HepG2 (cell line): Measurements from ENCODE around the gene CRADD. TPM values are rescaled to one million over a fixed set of nuclear protein-coding genes. Genes with fewer than 3 reads are reported as not detected.
A peak's percentile ranks its signal among the peaks of the same experiment; 100 is the strongest.

Experiments used
- AHDC1 ChIP-seq: sonication (generic); formaldehyde crosslinking; IDR thresholded peaks from 2 replicates; pipeline ENCODE4 v1.5.1; 2020; ENCODE audit warnings: mild to moderate bottlenecking, missing genetic modification reagents, borderline replicate concordance
- DPF2 ChIP-seq: sonication (generic); formaldehyde crosslinking; IDR thresholded peaks from 2 replicates; pipeline ENCODE4 v1.4.0; 2020; ENCODE audit warnings: mild to moderate bottlenecking, low read depth, missing genetic modification reagents, borderline replicate concordance
- E2F1 ChIP-seq: sonication (generic); formaldehyde crosslinking; IDR thresholded peaks from 2 replicates; pipeline ENCODE4 v1.5.0; 2020; ENCODE audit warnings: missing genetic modification reagents
- HMG20B ChIP-seq: conservative IDR thresholded peaks from 2 replicates; pipeline ENCODE4 v1.6.1; 2016; ENCODE audit warnings: missing genetic modification reagents, missing compliant biosample characterization
- HOXD1 ChIP-seq: sonication (generic); formaldehyde crosslinking; IDR thresholded peaks from 2 replicates; pipeline ENCODE4 v1.5.0; 2020; ENCODE audit warnings: missing genetic modification reagents
- IRF1 ChIP-seq: sonication (generic); formaldehyde crosslinking; IDR thresholded peaks from 2 replicates; pipeline ENCODE4 v1.4.0; 2020; ENCODE audit warnings: low read depth, mild to moderate bottlenecking, missing genetic modification reagents
- LCORL ChIP-seq, 2 experiments: fragments of 450-650 bp in 1 of 2; sonication (generic) in 1 of 2; formaldehyde crosslinking in 1 of 2; IDR thresholded peaks; 2 replicates each; pipeline versions ENCODE4 v1.5.0 to v1.6.1; 2017 to 2020; ENCODE audit warnings: antibody characterized with exemption in 1 of 2, missing genetic modification reagents in 1 of 2
- MIER3 ChIP-seq: IDR thresholded peaks from 2 replicates; pipeline ENCODE4 v1.6.1; 2016; ENCODE audit warnings: missing compliant biosample characterization, borderline replicate concordance
- NFE2L2 ChIP-seq: fragments of 150-350 bp; IDR thresholded peaks from 2 replicates; pipeline ENCODE4 v1.6.1; 2014; ENCODE audit warnings: low read length
- NR2F6 ChIP-seq, 2 experiments: IDR thresholded peaks; 2 replicates each; pipeline ENCODE4 v1.6.1; 2016; ENCODE audit warnings: antibody characterized with exemption in 1 of 2, mild to moderate bottlenecking in 1 of 2
- PAX8 ChIP-seq: sonication (generic); formaldehyde crosslinking; IDR thresholded peaks from 2 replicates; pipeline ENCODE4 v1.8.0; 2022; ENCODE audit warnings: mild to moderate bottlenecking, missing genetic modification reagents, borderline replicate concordance
- PHF5A ChIP-seq: IDR thresholded peaks from one replicate; pipeline ENCODE4 v1.6.1; 2018; ENCODE audit warnings: low read depth, missing genetic modification reagents; ENCODE audit not compliant: unreplicated experiment
- SIN3A ChIP-seq: IDR thresholded peaks from 2 replicates; pipeline ENCODE4 v1.6.1; 2011; ENCODE audit warnings: low read depth, mild to moderate bottlenecking, control low read depth, low read length, borderline replicate concordance
- TBP ChIP-seq: sonication (generic); formaldehyde crosslinking; IDR thresholded peaks from 2 replicates; pipeline ENCODE4 v1.5.0; 2020; ENCODE audit warnings: missing genetic modification reagents
- ZGPAT ChIP-seq: IDR thresholded peaks from 2 replicates; pipeline ENCODE4 v1.6.1; 2016; ENCODE audit warnings: mild to moderate bottlenecking
- ZNF558 ChIP-seq: sonication (generic); formaldehyde crosslinking; IDR thresholded peaks from 2 replicates; pipeline ENCODE4 v1.9.0; 2022; ENCODE audit warnings: mild to moderate bottlenecking, missing genetic modification reagents, borderline replicate concordance
- ZNF570 ChIP-seq: sonication (generic); formaldehyde crosslinking; IDR thresholded peaks from 2 replicates; pipeline ENCODE4 v1.4.0; 2020; ENCODE audit warnings: mild to moderate bottlenecking, missing genetic modification reagents, borderline replicate concordance
- ZNF703 ChIP-seq: sonication (generic); formaldehyde crosslinking; IDR thresholded peaks from 2 replicates; pipeline ENCODE4 v1.5.1; 2020; ENCODE audit warnings: missing genetic modification reagents, mild to moderate bottlenecking, moderate library complexity, borderline replicate concordance
- ZNF788 ChIP-seq: sonication (generic); formaldehyde crosslinking; IDR thresholded peaks from 2 replicates; pipeline ENCODE4 v1.5.0; 2020; ENCODE audit warnings: mild to moderate bottlenecking, missing genetic modification reagents, borderline replicate concordance
- polyA plus RNA-seq, 8 experiments: library from polyadenylated mRNA; depleted of rRNA in 3 of 8; stranded (reverse) in 7 of 8; unstranded in 1 of 8; fragments of >200 nt; fragmentation: Illumina TruSeq in 4 of 8; extraction: Trizol in 4 of 8; gene quantifications; 2 replicates each; pipeline versions ENCODE4 v1.2.1 to v1.2.3, GENCODE V29; 2011 to 2016; ENCODE audit warnings: low read depth in 4 of 8, missing spikeins in 1 of 8, mixed read lengths in 1 of 8; ENCODE audit not compliant: insufficient read depth in 1 of 8
- total RNA-seq, 5 experiments: library from RNA; depleted of rRNA; stranded (reverse); fragments of >200 nt; fragmentation: Illumina TruSeq; extraction: Trizol; gene quantifications; 2 replicates each; pipeline ENCODE4 v1.2.3, GENCODE V29; 2016; ENCODE audit warnings: low read depth in 1 of 5

CRADD gene
- total and polyA plus RNA-seq, 2 of the 13 experiments (the other 11 are each of a cell fraction or from before 2014, with no cell fraction given), result 12.4 to 18.8 TPM

- peak; percentile 92 for TF ChIP-seq ZGPAT
- TF ChIP-seq HMG20B, result 0 out of 2 replicates have a peak, but pooled peaks have one; percentile 21
- no peak for TF ChIP-seq IRF1 (CRISPR knock-in tag)
- TF ChIP-seq E2F1, result no peak
- TF ChIP-seq PHF5A (CRISPR knock-in tag), result peak; percentile 42
- TF ChIP-seq AHDC1 (CRISPR knock-in tag), result peak; percentile 98
- no peak for TF ChIP-seq TBP (CRISPR knock-in tag)
- peak; percentile 95 for TF ChIP-seq MIER3 (CRISPR knock-in tag)
- TF ChIP-seq PAX8 (CRISPR knock-in tag), result no peak
- no peak for TF ChIP-seq ZNF570 (CRISPR knock-in tag)
- no peak for TF ChIP-seq SIN3A
- TF ChIP-seq HOXD1, result no peak
- TF ChIP-seq ZNF558 (CRISPR knock-in tag), result no peak
- peak; percentile 85; the same call in 1 of the 2 replicates for TF ChIP-seq DPF2 (CRISPR knock-in tag)
- peak; percentile 24; the same call in 1 of the 2 replicates for TF ChIP-seq LCORL (IDR thresholded peaks at IDR 0.05)
- peak; percentile 92 for TF ChIP-seq LCORL (CRISPR knock-in tag; IDR thresholded peaks at IDR 0.05)
- TF ChIP-seq ZNF788 (CRISPR knock-in tag), result peak; percentile 91; the same call in 1 of the 2 replicates
- 0 out of 2 replicates have a peak, but pooled peaks have one; percentile 31 for TF ChIP-seq ZNF703 (CRISPR knock-in tag)
- peak; percentile 47; the same call in 1 of the 2 replicates for TF ChIP-seq NR2F6 (IDR thresholded peaks at IDR 0.05)
- TF ChIP-seq NR2F6 (CRISPR knock-in tag; IDR thresholded peaks at IDR 0.05), result peak; percentile 79
- no peak for TF ChIP-seq NFE2L2
Measured at GRCh38 chr12:93663006-93663728, 14.0 kb upstream of the CRADD start (continued).
